ENCODE data around the gene SIGLEC9.

Gene SIGLEC9

DNA sequence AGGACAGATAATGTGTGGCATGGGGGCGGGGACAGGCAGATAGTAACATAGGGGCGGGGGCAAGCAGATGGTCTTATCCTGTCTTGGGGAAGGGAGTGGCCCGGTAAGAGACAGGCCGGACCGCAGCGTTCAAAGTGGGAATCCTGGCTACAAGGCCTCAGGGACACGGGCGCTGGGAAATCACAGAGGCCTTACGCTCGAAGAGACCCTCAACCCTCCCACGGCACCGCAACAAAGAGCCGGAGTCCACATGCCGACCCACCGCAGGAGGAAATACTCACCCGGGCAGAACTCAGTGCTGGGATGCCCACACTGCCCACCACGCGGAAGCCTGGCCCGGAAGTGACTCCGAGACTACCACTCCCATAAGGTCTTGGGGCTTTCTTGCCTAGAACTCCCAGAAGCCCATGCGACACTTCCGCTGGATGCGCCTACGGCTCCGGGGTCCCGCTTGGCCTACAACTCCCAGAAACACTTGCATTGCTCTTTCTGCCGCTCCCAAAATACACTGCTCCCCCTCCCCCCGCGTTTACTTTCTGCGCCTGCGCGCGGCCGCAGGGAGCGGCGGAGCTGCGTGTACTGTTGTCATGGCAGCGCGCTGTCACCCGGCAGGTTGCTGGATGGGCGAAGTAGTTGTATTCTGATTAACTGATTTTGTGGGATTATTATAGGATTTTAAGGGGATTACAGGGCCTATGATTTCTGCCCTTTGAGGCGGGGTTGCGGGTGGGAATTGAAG, 16.5 kb upstream of the SIGLEC9 start, which contains the start of gene CTU1 (continued):
- TF ChIP-seq ZNF2 (tag by site-specific recombination; IDR thresholded peaks at IDR 0.05) (no peak), KLF7 (tag by site-specific recombination; IDR thresholded peaks at IDR 0.05; ENCODE audit: borderline replicate concordance) (peak; percentile 39; the same call in 1 of the 2 replicates), ZNF146 (tag by site-specific recombination; IDR thresholded peaks at IDR 0.05) (no peak), OVOL3 (tag by site-specific recombination; IDR thresholded peaks at IDR 0.05) (no peak), BCL11A (tag by site-specific recombination; IDR thresholded peaks at IDR 0.05; ENCODE audit: low read depth) (no peak), ZNF768 (tag by site-specific recombination; IDR thresholded peaks at IDR 0.05) (no peak), ZNF350 (tag by site-specific recombination; IDR thresholded peaks at IDR 0.05) (no peak), ZNF473 (tag by site-specific recombination; IDR thresholded peaks at IDR 0.05) (no peak), ZNF624 (tag by site-specific recombination; IDR thresholded peaks at IDR 0.05) (no peak), ZNF76 (tag by site-specific recombination; IDR thresholded peaks at IDR 0.05; ENCODE audit: borderline replicate concordance, low read depth) (peak; percentile 99), ZNF510 (tag by site-specific recombination; IDR thresholded peaks at IDR 0.05; ENCODE audit: insufficient replicate concordance) (no peak), YY1 (tag by site-specific recombination; IDR thresholded peaks at IDR 0.05) (no peak), MYNN (tag by site-specific recombination; IDR thresholded peaks at IDR 0.05; ENCODE audit: borderline replicate concordance) (no peak), ZNF660 (tag by site-specific recombination; IDR thresholded peaks at IDR 0.05) (peak; percentile 28; the same call in 1 of the 2 replicates), SCRT1 (tag by site-specific recombination; IDR thresholded peaks at IDR 0.05; ENCODE audit: borderline replicate concordance) (no peak), ZNF302 (tag by site-specific recombination; IDR thresholded peaks at IDR 0.05; ENCODE audit: low read depth) (no peak), ZNF341 (tag by site-specific recombination; IDR thresholded peaks at IDR 0.05; ENCODE audit: low read depth) (peak; percentile 93), ZNF354C (tag by site-specific recombination; IDR thresholded peaks at IDR 0.05; ENCODE audit: borderline replicate concordance, low read depth) (no peak), ZNF416 (tag by site-specific recombination; IDR thresholded peaks at IDR 0.05) (no peak), HOXD13 (CRISPR knock-in tag; IDR thresholded peaks at IDR 0.05; ENCODE audit: borderline replicate concordance) (no peak), ZNF133 (tag by site-specific recombination; IDR thresholded peaks at IDR 0.05) (no peak), ZNF792 (tag by site-specific recombination; IDR thresholded peaks at IDR 0.05) (no peak)
- TF ChIP-seq, protein P1, sequence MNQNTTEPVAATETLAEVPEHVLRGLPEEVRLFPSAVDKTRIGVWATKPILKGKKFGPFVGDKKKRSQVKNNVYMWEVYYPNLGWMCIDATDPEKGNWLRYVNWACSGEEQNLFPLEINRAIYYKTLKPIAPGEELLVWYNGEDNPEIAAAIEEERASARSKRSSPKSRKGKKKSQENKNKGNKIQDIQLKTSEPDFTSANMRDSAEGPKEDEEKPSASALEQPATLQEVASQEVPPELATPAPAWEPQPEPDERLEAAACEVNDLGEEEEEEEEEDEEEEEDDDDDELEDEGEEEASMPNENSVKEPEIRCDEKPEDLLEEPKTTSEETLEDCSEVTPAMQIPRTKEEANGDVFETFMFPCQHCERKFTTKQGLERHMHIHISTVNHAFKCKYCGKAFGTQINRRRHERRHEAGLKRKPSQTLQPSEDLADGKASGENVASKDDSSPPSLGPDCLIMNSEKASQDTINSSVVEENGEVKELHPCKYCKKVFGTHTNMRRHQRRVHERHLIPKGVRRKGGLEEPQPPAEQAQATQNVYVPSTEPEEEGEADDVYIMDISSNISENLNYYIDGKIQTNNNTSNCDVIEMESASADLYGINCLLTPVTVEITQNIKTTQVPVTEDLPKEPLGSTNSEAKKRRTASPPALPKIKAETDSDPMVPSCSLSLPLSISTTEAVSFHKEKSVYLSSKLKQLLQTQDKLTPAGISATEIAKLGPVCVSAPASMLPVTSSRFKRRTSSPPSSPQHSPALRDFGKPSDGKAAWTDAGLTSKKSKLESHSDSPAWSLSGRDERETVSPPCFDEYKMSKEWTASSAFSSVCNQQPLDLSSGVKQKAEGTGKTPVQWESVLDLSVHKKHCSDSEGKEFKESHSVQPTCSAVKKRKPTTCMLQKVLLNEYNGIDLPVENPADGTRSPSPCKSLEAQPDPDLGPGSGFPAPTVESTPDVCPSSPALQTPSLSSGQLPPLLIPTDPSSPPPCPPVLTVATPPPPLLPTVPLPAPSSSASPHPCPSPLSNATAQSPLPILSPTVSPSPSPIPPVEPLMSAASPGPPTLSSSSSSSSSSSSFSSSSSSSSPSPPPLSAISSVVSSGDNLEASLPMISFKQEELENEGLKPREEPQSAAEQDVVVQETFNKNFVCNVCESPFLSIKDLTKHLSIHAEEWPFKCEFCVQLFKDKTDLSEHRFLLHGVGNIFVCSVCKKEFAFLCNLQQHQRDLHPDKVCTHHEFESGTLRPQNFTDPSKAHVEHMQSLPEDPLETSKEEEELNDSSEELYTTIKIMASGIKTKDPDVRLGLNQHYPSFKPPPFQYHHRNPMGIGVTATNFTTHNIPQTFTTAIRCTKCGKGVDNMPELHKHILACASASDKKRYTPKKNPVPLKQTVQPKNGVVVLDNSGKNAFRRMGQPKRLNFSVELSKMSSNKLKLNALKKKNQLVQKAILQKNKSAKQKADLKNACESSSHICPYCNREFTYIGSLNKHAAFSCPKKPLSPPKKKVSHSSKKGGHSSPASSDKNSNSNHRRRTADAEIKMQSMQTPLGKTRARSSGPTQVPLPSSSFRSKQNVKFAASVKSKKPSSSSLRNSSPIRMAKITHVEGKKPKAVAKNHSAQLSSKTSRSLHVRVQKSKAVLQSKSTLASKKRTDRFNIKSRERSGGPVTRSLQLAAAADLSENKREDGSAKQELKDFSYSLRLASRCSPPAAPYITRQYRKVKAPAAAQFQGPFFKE (tag by site-specific recombination; IDR thresholded peaks at IDR 0.05; ENCODE audit: borderline replicate concordance): no peak
- TF ChIP-seq, protein P2, sequence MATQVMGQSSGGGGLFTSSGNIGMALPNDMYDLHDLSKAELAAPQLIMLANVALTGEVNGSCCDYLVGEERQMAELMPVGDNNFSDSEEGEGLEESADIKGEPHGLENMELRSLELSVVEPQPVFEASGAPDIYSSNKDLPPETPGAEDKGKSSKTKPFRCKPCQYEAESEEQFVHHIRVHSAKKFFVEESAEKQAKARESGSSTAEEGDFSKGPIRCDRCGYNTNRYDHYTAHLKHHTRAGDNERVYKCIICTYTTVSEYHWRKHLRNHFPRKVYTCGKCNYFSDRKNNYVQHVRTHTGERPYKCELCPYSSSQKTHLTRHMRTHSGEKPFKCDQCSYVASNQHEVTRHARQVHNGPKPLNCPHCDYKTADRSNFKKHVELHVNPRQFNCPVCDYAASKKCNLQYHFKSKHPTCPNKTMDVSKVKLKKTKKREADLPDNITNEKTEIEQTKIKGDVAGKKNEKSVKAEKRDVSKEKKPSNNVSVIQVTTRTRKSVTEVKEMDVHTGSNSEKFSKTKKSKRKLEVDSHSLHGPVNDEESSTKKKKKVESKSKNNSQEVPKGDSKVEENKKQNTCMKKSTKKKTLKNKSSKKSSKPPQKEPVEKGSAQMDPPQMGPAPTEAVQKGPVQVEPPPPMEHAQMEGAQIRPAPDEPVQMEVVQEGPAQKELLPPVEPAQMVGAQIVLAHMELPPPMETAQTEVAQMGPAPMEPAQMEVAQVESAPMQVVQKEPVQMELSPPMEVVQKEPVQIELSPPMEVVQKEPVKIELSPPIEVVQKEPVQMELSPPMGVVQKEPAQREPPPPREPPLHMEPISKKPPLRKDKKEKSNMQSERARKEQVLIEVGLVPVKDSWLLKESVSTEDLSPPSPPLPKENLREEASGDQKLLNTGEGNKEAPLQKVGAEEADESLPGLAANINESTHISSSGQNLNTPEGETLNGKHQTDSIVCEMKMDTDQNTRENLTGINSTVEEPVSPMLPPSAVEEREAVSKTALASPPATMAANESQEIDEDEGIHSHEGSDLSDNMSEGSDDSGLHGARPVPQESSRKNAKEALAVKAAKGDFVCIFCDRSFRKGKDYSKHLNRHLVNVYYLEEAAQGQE (tag by site-specific recombination; IDR thresholded peaks at IDR 0.05): no peak
- TF ChIP-seq, protein P3, sequence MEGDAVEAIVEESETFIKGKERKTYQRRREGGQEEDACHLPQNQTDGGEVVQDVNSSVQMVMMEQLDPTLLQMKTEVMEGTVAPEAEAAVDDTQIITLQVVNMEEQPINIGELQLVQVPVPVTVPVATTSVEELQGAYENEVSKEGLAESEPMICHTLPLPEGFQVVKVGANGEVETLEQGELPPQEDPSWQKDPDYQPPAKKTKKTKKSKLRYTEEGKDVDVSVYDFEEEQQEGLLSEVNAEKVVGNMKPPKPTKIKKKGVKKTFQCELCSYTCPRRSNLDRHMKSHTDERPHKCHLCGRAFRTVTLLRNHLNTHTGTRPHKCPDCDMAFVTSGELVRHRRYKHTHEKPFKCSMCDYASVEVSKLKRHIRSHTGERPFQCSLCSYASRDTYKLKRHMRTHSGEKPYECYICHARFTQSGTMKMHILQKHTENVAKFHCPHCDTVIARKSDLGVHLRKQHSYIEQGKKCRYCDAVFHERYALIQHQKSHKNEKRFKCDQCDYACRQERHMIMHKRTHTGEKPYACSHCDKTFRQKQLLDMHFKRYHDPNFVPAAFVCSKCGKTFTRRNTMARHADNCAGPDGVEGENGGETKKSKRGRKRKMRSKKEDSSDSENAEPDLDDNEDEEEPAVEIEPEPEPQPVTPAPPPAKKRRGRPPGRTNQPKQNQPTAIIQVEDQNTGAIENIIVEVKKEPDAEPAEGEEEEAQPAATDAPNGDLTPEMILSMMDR (tag by site-specific recombination; IDR thresholded peaks at IDR 0.05): no peak
- TF ChIP-seq, protein P4, sequence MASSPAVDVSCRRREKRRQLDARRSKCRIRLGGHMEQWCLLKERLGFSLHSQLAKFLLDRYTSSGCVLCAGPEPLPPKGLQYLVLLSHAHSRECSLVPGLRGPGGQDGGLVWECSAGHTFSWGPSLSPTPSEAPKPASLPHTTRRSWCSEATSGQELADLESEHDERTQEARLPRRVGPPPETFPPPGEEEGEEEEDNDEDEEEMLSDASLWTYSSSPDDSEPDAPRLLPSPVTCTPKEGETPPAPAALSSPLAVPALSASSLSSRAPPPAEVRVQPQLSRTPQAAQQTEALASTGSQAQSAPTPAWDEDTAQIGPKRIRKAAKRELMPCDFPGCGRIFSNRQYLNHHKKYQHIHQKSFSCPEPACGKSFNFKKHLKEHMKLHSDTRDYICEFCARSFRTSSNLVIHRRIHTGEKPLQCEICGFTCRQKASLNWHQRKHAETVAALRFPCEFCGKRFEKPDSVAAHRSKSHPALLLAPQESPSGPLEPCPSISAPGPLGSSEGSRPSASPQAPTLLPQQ (tag by site-specific recombination; IDR thresholded peaks at IDR 0.05): peak; percentile 53

All from HEK293 (cell line).